NCI-H1092 treated with DMSO at 0.1 percent for 48 hours (cell line): ENCODE data around the gene LRPPRC.
A peak's percentile ranks its signal among the peaks of the same experiment; 100 is the strongest.
"Not testable (repeated sequence)": the region's sequence is repeated elsewhere in the genome, so short reads cannot be mapped to it uniquely, and the experiment has no call there.

Experiments used
- DNase-seq: peaks from one replicate; lab custom pipeline; 2025; lab: John Stamatoyannopoulos, UW

The LRPPRC gene

DNA sequence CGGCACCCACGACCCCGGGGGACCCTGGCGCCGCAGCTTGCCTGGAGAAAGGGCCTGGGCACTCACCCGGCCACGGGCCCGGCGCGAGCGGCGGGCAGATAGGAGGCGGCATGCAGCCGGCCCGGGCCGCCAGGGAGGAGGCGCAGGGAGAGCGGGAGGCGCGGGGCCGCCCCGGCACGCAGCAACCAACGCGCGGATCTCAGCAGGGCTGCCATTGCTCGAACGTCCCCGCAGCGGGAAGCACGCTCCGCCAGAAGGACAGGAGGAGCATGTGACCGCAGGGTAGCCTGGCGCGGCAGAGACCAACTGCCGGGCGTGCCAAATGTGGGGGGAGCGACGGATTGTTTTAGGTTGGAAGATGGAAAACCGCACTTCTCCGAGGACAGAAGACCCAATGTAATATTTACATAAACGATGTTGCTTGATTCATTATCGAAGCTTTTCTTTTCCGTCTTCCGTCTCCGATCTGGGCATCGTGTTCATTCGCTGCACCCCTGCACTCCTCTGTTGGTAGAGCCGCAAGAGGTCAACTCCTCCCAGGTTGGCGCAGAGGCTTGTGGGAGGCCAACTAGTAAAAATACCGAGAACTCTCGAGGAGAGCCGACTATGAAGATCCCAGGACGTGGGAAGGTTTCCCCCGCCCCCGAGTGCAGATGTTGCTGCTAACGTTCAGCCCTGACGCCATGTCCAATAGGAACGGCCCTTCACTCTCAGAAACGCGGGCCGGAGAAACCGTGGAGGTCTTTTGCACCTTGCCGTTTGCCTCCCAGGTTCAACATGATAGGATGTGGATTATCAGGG lies at the start of gene LRPPRC:
Gene LRPPRC (minus strand): TSS at position 257 of the 801 bp plus-strand sequence. CDS start 42 bp downstream, at position 215.
- peak; percentile 90 for DNase-seq

DNA sequence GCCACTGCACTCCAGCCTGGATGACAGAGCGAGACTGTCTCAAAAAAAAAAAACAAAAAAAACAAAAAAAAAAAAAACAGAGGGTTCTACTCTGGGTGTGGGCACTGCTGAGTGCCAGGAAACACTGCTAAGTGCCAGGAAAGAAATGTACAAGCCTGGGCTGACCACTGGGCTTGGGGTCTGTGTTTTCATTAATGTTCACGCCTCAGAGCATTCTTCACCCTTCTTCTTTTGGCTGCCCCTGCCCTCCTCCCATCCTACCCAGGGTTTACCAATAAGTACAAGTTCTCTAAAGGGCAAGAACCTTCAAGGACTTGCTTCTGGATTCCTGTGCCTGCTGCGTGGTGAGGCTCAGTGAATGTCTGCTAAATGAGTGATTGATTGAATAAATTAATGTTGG lies 49.3 kb upstream of the LRPPRC start:
- no peak for DNase-seq

DNA sequence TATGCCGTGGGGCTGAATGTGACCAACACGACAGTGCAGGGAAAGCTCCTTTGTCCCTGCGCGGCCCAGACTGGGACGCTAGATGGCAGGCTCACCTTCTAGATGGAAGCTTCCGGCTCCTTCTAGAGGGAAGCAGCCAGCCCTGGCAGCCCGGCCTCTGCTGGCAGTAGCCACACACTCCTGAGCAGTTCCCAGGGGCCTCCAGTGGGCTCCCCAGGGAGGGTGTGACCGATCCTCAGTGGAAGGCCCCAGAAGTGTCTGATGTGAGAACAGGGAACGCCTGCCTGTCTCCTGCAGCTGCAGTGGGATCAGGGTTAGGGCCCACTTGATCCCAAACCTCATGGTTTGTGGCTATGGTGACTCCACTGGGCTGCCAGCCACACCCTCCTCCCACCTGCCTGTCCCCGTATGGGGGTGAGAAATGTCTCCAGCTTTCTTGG lies 48.5 kb upstream of the LRPPRC start:
- DNase-seq = peak; percentile 64

DNA sequence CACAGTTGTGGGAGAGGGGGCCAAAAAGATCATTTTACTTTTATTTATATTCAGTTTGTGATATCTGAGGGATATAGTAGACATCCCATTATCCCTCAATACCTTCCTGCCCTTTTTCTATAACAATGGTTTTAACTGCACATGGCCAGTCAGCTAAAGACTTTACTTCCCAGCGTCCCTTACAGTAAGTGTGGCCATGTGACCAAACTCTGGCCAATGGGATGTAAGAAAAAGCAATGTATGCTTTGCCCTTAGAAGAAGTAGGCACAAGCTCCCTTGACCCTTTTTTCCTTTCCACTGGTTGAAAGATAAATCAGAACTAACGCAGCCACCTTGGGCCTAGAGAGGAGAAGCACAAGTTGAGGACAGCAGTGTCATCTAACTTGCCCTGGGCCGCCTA lies 44.6 kb upstream of the LRPPRC start:
- no peak for DNase-seq

DNA sequence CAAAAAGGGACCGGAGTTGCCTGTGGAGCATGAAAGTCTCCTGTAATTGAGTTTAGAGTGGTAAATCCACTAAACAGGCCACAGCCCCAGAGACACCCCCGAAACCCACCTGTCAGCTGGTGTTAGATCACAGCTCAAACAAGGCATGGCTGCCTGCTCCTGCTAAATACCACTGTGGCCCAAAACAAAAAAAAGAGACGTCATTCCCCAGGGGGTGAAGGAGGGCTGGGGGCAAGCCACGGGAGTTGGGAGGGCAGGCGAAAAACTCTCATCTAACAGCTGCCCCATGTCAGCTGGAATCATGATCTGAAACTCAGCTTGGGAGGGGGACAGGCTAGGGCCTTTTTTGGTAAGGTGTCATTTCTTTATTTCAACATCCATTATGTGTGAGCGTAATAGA lies 42.5 kb upstream of the LRPPRC start:
- no peak for DNase-seq

DNA sequence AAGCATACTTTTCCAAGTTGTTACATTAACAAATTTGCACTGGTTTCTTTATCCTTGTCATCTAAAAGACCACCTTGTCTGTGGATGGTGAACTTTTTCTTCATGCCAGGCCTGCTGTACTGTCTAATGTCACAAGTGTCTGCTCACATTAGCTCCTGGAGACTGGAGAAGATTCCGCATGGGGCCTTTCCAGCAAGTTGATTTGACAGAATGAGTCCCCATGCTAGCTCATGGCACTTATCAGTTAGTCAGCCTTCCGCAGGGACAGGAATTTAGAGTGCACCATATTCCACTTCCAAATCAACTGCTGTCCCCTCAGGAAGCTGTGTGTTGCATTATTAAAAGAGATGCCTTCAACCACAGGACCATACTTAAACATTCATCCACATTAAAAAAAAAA lies 41.4 kb upstream of the LRPPRC start:
- DNase-seq = no peak

DNA sequence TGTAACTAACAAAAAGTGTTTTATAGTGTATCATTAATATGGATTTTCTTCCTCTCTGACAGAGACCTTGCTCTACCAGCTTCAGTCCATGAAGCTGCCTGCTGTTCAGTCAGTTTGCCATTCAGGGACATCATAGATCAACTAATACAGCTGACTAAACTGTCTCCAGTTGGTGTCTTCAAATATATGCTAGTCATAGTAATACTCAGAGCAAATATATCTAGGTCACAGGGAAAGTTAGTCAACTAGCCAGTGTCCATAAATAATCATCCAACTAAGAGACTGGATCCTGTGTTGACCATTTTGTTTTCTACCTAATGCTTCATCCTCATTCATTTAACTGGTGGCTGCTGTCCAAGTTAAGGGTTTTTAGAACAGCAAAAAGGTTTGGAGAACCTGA lies 38.2 kb upstream of the LRPPRC start:
- no peak for DNase-seq

DNA sequence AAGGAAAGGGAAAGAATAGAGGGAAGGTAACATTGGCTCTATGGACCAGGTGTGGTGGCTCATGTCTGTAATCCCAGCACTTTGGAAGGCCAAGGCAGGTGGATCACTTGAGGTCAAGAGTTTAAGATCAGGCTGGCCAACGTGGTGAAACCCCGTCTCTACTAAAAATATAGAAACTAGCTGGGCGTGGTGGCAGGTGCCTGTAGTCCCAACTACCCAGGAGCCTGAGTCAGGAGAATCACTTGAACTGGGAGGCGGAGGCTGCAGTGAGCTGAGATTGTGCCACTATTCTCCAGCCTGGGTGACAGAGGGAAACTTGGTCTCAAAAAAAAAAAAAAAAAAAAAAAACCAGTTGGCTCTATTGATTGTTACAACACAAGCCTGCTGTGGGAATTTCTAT lies 31.3 kb upstream of the LRPPRC start:
- DNase-seq = not testable (repeated sequence)

DNA sequence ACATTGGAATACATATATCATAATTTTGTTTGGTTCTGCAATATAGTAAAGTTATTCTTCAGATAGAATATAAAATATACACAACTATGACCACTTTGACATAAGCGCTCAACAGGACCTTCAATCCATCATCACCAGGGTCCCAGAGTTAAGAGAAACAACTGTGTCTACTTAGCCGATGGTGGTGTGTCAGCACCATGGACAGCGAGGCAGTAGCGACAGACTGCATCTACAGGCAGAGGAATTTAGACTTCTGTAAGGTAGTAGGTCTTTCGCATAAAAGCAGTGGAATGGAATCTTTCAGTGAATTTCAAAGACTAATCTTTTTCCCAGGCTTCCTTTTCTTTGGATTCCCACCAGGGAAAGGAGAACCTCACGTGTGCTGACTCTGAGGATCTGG lies 20.5 kb upstream of the LRPPRC start:
- no peak for DNase-seq

DNA sequence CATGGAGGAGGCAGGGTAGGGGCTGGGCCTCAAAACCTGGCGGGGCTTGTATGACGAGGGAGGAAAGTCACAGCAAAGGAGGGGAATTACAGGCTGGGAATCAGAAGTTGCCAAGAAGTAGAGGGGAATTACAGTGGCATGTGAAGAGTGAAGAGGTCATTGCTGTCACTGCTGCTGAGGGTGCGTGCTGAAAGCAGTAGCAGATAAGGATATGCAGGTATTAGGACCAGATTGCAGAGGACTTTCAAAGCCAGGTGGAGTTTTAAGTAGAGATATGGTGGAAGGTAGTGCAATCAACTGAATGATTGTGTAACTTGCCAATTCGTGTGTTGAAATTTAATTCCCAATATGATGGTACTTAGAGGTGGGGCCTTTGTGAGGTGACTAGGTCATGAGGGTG lies 19.4 kb upstream of the LRPPRC start:
- no peak for DNase-seq

DNA sequence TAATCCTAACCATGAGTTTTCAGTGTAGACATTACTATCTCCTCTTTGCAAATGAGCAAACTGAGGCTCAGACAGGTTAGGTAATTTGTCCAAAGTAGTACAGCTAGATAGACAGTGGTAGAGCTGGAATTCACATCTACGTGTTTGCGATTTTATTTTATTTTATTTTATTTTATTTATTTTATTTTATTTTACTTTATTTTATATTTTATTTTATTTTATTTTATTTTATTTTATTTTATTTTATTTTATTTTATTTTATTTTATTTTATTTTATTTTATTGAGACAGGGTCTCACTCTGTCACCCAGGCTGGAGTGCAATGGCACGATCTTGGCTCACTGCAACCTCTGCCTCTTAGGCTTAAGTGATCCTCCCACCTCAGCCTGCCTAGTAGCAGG lies 17.4 kb upstream of the LRPPRC start:
- DNase-seq = not testable (repeated sequence)

DNA sequence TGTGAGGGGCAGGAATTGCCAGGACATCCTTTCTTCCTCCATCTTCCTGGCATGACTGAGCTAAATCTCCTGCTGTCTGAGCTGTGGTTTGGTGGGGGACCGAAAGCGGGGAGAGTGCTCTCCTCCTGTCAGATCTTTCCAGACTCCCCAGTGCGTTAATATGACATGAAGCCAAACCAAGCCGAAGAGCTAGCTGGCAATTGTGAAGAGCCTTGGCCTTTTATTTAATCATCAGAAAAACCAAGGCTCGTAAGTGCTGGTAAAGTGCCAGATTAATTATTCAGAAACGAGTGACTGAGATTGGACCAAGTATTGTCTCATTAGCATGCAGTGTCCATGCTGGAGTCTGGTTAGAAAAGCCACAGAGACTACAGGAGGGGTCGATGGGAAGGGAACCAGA lies 14.5 kb upstream of the LRPPRC start:
- DNase-seq = peak; percentile 25

DNA sequence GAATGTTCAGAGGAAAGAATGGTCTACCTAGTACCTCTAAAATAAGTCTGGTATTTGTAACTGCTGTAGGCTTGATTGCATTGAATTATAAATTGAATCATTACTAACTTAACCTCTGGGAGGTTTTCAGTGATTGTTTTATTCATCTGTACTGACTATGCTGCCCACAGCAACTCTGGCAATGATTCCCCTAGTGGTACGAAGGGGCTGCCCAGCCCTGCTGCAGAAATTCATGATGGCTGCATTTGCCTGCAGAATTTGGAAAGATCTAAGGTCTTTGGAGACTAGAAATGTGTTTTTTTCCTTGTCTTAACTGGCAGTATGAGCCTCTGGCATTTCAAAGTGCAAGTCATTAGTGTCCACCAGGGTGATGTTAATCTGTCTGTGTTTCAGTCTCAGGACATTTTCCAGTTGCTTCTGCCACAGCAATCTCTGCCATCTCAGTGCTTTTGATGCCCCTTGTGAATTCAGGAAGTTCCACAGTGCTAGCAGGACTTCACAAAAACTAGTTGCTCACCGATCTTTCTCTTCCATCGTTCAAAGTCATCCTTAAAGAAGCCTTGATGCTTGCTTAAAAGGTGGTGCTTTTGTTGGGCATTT lies 13.4 kb upstream of the LRPPRC start:
- no peak for DNase-seq

DNA sequence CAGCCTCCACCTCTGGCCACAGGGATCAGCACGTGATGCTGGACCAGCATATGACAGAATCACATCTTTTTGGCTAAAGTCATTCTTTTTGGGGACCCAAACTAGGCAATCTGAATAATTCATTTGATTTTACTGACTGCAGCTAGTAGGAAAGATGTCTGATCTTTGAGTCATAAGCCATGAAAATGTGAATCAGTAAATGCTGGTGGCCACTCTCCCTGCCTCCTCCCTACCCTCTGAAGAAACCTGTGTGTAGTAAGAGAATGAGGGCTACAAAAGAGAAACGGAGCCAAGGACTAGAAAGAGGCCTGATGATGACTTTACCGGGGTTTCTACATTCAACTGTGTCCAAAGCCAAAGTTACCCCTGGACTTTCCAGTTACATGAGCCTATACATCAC lies 10.1 kb upstream of the LRPPRC start:
- DNase-seq = no peak

DNA sequence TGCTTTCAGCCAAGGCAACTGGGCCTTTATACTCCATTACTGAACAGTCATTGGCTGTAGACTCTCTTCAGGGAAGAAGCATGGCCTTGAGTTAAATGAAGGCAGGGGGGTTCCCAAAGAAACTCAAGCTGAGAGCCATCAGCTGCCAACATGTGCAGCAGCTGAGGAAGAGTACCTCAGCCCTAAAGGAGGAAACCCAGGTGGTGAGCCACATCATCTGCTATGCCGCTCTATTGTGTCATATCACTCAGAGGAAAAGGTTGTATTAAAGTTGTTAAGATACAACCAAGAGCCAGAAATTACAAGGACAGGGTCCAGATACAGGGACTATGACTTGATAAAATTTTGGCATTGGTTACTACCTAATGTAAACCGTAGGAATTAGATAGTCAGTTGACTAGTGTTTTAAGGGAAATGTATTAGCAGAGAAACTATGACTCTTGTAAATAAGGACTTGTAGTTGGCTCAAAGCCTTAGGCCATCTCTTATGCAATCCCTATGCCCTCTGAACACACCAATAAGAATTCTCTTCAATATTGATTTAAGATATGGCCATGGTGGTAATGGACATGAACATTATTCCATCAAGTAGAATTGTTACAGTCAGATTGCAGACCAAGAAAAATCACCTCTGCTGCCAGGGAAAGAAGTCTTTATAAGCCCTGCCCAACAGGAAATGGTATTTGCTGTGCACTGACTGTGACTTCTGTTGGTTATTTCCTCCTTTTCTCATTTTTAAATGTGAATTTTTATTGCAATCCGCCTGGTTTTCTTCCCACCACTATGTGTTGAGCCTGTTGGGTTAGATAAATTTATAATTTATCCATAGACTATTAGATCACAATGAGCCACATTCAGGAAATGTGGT lies 9.2 kb upstream of the LRPPRC start:
- no peak for DNase-seq

DNA sequence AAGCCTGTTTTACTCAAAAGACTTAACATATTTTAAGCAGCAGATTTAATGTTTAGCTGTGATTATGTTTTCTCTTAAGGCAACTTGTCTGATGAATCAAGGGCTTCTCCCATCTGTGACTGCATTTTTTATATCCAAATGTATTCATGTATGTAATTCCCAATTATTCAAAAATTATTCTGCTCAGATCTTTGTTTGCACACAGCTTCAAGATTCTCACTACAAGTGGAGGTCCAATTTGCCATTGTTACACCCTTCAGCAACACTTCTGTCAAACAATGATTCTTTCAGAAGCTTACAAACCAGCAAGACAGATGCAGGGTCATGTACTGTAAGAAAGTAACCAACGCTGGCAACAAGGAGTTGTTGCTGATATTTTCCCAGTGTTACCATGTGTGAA lies 5.9 kb upstream of the LRPPRC start:
- no peak for DNase-seq

DNA sequence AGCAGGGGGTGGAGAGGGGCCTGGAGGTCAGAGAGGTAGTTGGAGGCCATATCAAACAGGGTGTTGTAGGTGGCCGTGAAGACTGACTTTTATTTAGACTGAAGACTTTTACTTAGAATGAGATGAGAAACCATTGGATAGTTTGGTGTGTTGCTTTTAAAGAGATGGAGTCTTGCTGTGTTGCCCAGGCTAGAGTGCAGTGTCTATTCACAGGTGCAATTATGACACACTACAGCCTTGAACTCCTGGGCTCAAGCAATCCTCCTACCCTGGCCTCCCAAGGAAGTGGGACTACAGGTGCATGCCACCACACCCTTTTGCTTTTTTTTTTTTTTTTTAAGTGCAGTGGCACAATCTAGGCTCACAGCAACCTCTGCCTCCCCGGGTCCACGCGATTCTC lies 2.5 kb upstream of the LRPPRC start:
- DNase-seq = no peak

DNA sequence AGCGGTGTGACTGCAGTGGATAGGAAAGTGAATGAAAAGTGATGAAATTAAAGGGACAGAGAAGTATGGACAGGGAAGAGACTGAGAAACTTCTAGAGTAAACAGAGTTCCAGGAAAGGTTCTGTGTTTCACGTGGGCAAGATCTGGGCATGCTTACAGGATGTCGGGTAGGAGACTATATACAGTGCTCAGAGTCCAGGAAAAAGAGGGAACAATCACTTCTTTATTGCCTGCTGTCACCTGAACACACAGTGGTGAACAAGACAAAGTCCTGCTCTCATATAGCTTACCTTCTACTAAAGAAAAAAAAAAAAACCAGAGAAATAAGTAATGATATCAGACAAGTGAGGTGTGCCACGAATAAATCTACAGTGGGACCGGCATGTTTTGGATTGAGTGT lies 2.4 kb downstream of the LRPPRC start:
- DNase-seq = no peak

DNA sequence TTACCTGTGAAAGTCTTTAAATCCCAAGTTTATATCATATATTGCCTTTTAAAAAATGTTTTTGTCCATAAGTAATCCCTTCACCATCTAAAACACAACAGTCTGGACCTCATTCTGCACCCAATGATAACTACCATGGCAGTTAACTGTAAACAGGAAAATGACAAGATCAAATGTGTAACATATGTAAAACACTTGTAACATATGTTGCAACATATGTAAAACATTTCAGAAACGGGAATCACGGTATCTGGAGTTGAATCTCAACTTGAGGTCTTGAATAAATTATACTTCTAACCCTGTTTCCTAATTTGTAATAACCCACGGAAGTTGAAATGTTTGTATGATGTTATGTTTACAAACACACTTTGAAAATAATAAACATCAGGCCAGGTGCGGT lies 6.2 kb downstream of the LRPPRC start:
- no peak for DNase-seq

DNA sequence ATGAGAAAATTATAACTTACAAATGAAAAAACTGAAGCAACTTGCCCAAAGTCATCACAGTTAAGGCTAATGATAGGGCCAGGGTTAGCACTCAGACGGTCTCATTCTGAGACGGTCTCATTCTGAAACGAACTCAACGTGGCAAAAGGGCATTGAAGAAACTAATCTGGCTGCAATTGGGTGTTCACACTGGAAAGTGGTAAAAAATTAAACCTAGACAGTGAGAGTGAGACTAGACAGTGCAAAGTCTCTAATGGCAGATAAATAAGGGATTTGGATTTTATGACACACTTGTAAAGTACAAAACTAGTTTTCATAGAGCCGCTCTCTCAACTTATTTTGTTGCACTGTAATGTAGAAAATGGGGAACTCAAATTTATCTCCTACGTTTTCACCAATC lies 9.2 kb downstream of the LRPPRC start:
- DNase-seq = no peak

DNA sequence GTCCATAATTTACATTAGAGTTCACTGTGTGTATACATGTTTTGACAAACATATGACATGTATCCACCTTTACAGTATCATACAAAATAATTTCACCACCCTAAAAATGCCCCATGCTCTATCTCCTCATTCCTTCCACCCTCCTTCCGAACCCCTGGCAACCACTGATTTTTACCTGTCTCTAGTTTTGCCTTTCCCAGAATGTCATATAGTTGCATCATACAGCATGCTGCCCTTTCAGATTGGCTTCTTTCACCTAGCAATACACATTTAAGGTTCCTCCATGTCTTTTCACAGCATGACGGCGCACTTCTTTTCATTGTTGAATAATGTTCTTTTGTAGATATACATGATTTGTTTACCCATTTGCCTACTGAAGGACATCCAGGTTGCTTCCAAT lies 10.4 kb downstream of the LRPPRC start:
- no peak for DNase-seq

DNA sequence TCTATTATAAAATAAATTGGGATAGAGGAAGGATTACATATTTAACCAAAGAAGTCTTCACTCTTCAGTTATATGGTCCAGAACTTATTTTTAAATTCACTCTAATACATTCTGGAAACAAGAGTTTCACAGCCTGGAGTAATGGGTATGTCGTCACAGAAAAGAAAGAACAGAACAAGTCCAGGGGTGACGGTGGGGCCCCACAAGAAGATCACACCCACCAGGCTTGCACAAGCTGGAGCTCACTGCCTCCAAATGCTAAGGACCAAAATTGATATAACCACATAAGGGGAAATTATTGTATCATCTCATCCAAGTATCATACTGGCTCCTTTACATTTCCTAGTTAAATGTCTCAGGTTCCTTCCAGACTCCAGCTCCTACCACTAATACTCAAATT lies 11.3 kb downstream of the LRPPRC start:
- DNase-seq = no peak

DNA sequence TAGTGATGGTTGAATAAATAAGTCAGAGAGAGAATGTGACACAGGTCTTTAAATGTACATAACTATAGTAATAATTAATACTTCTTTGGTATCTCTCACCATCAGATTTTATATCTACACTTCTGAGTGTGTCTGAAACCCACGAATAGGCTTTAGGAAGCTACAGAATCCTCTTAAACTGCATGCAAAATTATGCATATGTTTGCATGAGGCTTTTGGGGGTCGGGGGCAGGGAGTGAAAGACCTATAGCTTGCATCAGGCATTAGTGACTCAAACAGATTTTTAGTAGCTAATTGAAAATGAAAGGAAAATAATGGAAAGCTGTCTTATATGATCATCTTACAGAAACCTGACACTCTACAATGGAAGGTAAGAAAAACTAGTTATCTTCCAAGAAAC lies 14.9 kb downstream of the LRPPRC start:
- DNase-seq = no peak
